ENCODE data around the gene ZNF219. TPM values are rescaled to one million over a fixed set of nuclear protein-coding genes. Genes with fewer than 3 reads are reported as not detected.

Gene ZNF219
- total RNA-seq, 1 experiment from 2014 or later: 18.5 TPM

- Mint-ChIP-seq H3K27me3 (ENCODE audit: unreplicated experiment) (peaks cover 16% of the 10 kb centered on the region), H3K4me3 (ENCODE audit: low read depth, unreplicated experiment) (no peak within 1 kb of the TSS), H3K9me3 (ENCODE audit: low read depth, unreplicated experiment) (no peaks in the 10 kb centered on the region), H3K27ac (ENCODE audit: unreplicated experiment) (no peak within 1 kb of the TSS), H3K4me1 (ENCODE audit: low read depth, unreplicated experiment) (peaks cover 21% of the 10 kb centered on the region), H3K36me3 (ENCODE audit: insufficient read depth, unreplicated experiment) (no peaks in the 10 kb centered on the region)
- TF ChIP-seq, protein P1, sequence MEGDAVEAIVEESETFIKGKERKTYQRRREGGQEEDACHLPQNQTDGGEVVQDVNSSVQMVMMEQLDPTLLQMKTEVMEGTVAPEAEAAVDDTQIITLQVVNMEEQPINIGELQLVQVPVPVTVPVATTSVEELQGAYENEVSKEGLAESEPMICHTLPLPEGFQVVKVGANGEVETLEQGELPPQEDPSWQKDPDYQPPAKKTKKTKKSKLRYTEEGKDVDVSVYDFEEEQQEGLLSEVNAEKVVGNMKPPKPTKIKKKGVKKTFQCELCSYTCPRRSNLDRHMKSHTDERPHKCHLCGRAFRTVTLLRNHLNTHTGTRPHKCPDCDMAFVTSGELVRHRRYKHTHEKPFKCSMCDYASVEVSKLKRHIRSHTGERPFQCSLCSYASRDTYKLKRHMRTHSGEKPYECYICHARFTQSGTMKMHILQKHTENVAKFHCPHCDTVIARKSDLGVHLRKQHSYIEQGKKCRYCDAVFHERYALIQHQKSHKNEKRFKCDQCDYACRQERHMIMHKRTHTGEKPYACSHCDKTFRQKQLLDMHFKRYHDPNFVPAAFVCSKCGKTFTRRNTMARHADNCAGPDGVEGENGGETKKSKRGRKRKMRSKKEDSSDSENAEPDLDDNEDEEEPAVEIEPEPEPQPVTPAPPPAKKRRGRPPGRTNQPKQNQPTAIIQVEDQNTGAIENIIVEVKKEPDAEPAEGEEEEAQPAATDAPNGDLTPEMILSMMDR (IDR thresholded peaks at IDR 0.05; ENCODE audit: unreplicated experiment): no peak
- no peak for DNase-seq
- BruUV-seq (replicated peaks): no TSS peak
- CTCF ChIA-PET: interaction anchor here (1.5 kb wide), 1 partner anchor 42 kb away, joined by 3 read pairs; no protein-coding TSS in a partner anchor
- intact Hi-C loops (cut with micrococcal nuclease; ENCODE audit: unreplicated experiment): no loop called here
Measured at GRCh38 chr14:21057803-21058675, 40.4 kb downstream of the ZNF219 start, which contains the start of gene RNASE8. TSS of gene RNASE8 (plus strand) at chr14:21057822. CDS start at chr14:21057893, 71 bp downstream.

- no peak for DNase-seq
- CTCF ChIA-PET: interaction anchor here (1.0 to 1.8 kb wide), 2 partner anchors 17 to 41 kb away, joined by 4 to 6 read pairs; no protein-coding TSS in a partner anchor
- no peaks in the 10 kb centered on the region for H3K9me3 Mint-ChIP-seq (ENCODE audit: low read depth, unreplicated experiment)
- H3K4me3 Mint-ChIP-seq (ENCODE audit: low read depth, unreplicated experiment): no peak overlapping the region
- peaks cover 21% of the 10 kb centered on the region for H3K4me1 Mint-ChIP-seq (ENCODE audit: low read depth, unreplicated experiment)
- TF ChIP-seq, protein P1 (IDR thresholded peaks at IDR 0.05; ENCODE audit: unreplicated experiment): no peak
- BruUV-seq (replicated peaks): no TSS peak
- no peaks in the 10 kb centered on the region for H3K36me3 Mint-ChIP-seq (ENCODE audit: insufficient read depth, unreplicated experiment)
- H3K27ac Mint-ChIP-seq (ENCODE audit: unreplicated experiment): no peak overlapping the region
- H3K27me3 Mint-ChIP-seq (ENCODE audit: unreplicated experiment): peaks cover 16% of the 10 kb centered on the region
- intact Hi-C loops (cut with micrococcal nuclease; ENCODE audit: unreplicated experiment): no loop called here
Measured at GRCh38 chr14:21056520-21057163, 41.8 kb downstream of the ZNF219 start.

GRCh38 chr14:21055432-21056117, 42.9 kb downstream of the ZNF219 start:
- no peaks in the 10 kb centered on the region for H3K9me3 Mint-ChIP-seq (ENCODE audit: low read depth, unreplicated experiment)

DNA sequence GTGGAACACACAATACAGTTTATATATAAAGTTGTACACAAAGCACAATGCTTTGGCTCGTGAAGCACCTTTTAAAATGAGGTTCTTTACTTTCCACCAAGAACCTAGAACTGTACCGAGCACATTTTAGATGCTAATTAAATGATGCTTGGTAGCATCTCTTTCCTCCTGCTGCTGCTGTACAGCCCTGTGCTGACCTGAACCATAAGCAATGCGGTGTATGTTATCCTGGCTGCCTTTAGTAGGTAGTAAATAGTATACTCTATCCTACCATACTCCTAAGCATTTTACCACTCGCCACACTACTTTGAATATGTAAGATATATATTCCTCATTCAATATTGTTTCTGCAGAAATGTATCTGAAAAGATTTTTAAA, 43.7 kb downstream of the ZNF219 start:
- CTCF ChIA-PET: interaction anchor here (1.2 to 1.4 kb wide), 2 partner anchors 14 to 40 kb away, joined by 4 read pairs; no protein-coding TSS in a partner anchor
- DNase-seq: no peak
- TF ChIP-seq, protein P1 (IDR thresholded peaks at IDR 0.05; ENCODE audit: unreplicated experiment): no peak
- H3K27me3 Mint-ChIP-seq (ENCODE audit: unreplicated experiment): peaks cover under 1% of the 10 kb centered on the region
- BruUV-seq (replicated peaks): no TSS peak
- intact Hi-C loops (cut with micrococcal nuclease; ENCODE audit: unreplicated experiment): no loop called here
- peaks cover 21% of the 10 kb centered on the region for H3K4me1 Mint-ChIP-seq (ENCODE audit: low read depth, unreplicated experiment)
- no peaks in the 10 kb centered on the region for H3K9me3 Mint-ChIP-seq (ENCODE audit: low read depth, unreplicated experiment)
- no peak overlapping the region for H3K4me3 Mint-ChIP-seq (ENCODE audit: low read depth, unreplicated experiment)
- H3K36me3 Mint-ChIP-seq (ENCODE audit: insufficient read depth, unreplicated experiment): no peaks in the 10 kb centered on the region
- no peak overlapping the region for H3K27ac Mint-ChIP-seq (ENCODE audit: unreplicated experiment)

More at GRCh38 chr14:21055432-21056117, 42.9 kb downstream of the ZNF219 start:
- CTCF ChIA-PET: interaction anchor here (1.2 to 1.8 kb wide), 2 partner anchors 13 to 16 kb away, joined by 4 read pairs; no protein-coding TSS in a partner anchor
- Mint-ChIP-seq H3K27ac (ENCODE audit: unreplicated experiment) (no peak overlapping the region), H3K4me3 (ENCODE audit: low read depth, unreplicated experiment) (no peak overlapping the region), H3K36me3 (ENCODE audit: insufficient read depth, unreplicated experiment) (no peaks in the 10 kb centered on the region), H3K27me3 (ENCODE audit: unreplicated experiment) (peaks cover 9% of the 10 kb centered on the region), H3K4me1 (ENCODE audit: low read depth, unreplicated experiment) (peaks cover 21% of the 10 kb centered on the region)
- DNase-seq: no peak
- TF ChIP-seq, protein P1 (IDR thresholded peaks at IDR 0.05; ENCODE audit: unreplicated experiment): no peak
- BruUV-seq (replicated peaks): no TSS peak
- intact Hi-C loops (cut with micrococcal nuclease; ENCODE audit: unreplicated experiment): no loop called here
